UCSD-AML1 (cell line): ENCODE data around the gene IFNL2.

ENCODE experiments used
- DNase-seq: peaks from one replicate; lab custom pipeline; 2025; ENCODE audit not compliant: unreplicated experiment; lab: John Stamatoyannopoulos, UW

IFNL2 gene

GRCh38 chr19:39316627-39317321 is 48.6 kb downstream of the IFNL2 start:
- DNase-seq: no peak

- no peak for DNase-seq
These were observed 49.3 kb downstream of the IFNL2 start for GRCh38 chr19:39317476-39317875.

DNA sequence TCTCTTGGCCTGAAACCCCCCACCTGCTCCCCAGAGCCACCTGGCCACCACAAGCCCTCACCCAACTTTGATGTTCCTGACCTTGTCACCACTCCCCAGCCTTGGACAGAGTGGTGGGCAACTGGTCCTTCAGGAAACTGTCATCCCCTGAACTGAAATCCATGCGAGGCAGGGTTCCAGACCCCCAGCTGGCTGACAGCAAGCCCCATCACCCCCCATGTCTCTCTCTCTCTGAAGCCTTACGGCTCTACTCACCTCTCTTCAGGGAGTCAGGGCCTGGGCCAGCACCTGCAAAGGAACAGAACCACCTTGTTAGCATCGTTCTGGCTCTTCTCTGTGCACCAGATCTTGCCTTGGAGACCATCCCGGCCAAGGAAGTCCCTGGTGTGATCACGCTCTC is 49.9 kb downstream of the IFNL2 start:
- DNase-seq: no peak

DNA sequence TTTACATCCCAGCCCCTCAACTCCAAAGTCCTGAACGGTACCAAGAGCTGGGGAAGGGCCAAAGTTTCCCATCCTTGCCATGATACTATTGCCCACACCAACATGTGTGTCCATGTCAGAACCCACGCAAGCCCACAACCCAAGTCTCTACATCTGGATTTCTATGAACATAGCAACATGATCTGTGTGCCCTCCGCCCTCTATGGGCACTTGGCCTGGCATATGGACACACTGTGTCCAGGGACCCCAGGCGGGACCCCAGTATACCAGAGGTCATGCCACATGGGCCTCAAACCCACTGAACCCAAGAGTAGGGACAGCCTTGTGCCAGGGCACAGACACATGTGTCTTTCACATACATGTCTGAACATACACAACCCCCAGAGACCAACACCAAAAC is 50.5 kb downstream of the IFNL2 start:
- no peak for DNase-seq

DNA sequence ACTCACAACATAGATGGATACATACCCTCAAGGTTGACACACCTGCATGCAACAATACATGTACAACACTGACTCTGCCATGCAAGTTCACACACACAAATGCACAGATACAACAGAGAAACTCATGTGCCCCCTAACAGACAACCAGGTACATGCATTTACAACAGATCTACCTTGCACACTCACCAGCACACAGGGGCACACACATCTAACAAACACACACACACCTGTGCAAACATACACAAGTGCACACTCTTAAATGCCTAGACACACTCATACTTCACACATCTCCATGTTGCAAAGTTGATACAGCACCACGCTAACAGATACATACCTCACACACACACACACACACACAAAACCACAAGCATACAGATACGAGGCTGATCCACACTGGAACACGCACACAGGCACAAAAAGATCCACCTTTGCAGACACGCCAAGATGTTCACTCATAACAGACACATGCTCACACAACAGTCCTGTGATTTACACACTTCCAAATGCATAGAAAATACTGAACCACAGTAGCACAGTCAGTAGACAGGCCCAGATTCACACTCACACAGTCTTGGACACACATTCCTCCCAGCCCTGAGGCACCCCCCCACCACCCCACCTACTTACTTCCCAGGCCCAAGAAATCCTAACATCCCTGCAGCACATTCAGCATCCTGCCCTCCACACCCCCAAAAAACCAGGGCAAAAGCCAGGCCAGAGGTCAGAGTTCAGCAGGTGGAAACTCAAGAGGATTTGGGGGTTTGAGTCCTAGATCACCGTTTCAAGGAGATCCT is 51.1 kb downstream of the IFNL2 start:
- no peak for DNase-seq
